ENCODE results near the gene TBL3. TPM values are rescaled to one million over a fixed set of nuclear protein-coding genes. Genes with fewer than 3 reads are reported as not detected.

TBL3 gene
- total and polyA plus RNA-seq, 2 donors (not counting 1 experiment from before 2014, with no cell fraction given), result 31.9 to 52.2 TPM

DNA sequence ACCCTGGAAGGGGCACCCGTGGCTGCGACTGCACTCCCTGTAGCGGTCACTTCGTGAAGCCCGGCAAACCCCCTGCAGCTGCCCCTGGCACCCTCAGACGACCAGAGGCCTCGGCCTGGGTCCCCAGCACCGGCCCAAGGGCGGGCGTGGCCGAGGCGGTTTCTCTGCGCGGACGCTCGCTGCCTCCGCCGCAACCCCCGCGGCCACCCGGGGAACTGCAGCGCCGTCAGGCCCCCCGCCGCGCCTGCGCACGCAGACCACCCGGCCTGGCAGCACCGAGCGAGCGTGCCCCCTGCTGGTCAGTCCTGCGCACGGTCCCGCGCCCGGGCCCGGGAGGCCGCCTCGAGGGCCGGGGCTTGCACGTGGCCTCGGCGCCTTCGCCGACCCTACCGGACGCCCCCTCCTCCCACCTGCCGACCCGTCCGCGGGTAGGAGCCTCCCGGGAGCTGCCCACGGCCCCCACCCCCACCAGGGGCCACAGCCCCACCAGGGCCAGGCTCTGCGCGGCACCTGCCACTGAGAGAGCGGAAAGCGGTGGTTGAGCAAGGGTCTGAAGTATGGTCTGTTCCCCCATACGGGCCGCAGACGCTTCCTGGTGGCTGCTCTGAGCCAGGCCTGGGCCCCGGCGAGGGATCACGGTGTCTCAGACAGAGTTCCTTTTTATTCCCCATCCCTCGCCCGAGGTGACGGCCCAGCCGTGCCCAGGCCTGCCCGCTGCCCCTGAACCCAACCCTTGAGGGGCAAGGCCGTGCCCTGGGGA, 42.1 kb upstream of the TBL3 start:
- H3K79me2 ChIP-seq (ENCODE audit: control insufficient read depth, insufficient read depth, low read length), result no peaks in the 10 kb centered on the region
- ChIA-PET CTCF (interaction anchor here (0.7 to 2.3 kb wide), 9 partner anchors 14 to 231 kb away, joined by 3 to 14 read pairs (median 4); partner anchors contain the start of genes NUBP2 and SPSB3), POLR2A (interaction anchor here (0.6 to 1.3 kb wide), 3 partner anchors 14 to 157 kb away, joined by 3 to 8 read pairs (median 5); partner anchors contain the start of genes EME2, MRPS34 and MSRB1)
- peak overlapping the region; percentile 70 for H3K27ac Mint-ChIP-seq
- H4K20me1 ChIP-seq (ENCODE audit: control insufficient read depth, insufficient read depth, low read length, poor library complexity, severe bottlenecking), result no peaks in the 10 kb centered on the region
- peak overlapping the region in 1 of 2 donors; percentile 27 for H3K27ac ChIP-seq (ENCODE audit: low read length in 2 of 2)
- peak overlapping the region; percentile 96 for H3K4me2 ChIP-seq (replicated peaks; ENCODE audit: low read depth, low read length, poor library complexity, severe bottlenecking)
- DNase-seq, result peak; percentile 93
- intact Hi-C loops (cut with micrococcal nuclease), result loop anchor here (1.0 to 5.0 kb wide), 3 partner anchors 13 to 157 kb away; partner anchors contain the start of genes EME2, MRPS34, NDUFB10 and NME3
- peak overlapping the region in 4 of 5 experiments; percentile 43 to 65 (median 58) for H3K4me3 ChIP-seq (ENCODE audit: control extremely low read depth in 1 of 5, extremely low read depth in 1 of 5, insufficient read depth in 1 of 5, low read depth in 2 of 5, low read length in 4 of 5)
- peak overlapping the region; percentile 71 for H3K4me3 Mint-ChIP-seq
- peaks cover 4% of the 10 kb centered on the region for H3K4me1 Mint-ChIP-seq
- peak overlapping the region; percentile 91 for H2AFZ ChIP-seq (ENCODE audit: insufficient read depth, low read depth, low read length, poor library complexity, severe bottlenecking)
- TF ChIP-seq EZH2 (IDR thresholded peaks at IDR 0.05; ENCODE audit: borderline replicate concordance, insufficient read depth, low read depth, low read length, poor library complexity, severe bottlenecking), result no peak
- TF ChIP-seq, protein P1, sequence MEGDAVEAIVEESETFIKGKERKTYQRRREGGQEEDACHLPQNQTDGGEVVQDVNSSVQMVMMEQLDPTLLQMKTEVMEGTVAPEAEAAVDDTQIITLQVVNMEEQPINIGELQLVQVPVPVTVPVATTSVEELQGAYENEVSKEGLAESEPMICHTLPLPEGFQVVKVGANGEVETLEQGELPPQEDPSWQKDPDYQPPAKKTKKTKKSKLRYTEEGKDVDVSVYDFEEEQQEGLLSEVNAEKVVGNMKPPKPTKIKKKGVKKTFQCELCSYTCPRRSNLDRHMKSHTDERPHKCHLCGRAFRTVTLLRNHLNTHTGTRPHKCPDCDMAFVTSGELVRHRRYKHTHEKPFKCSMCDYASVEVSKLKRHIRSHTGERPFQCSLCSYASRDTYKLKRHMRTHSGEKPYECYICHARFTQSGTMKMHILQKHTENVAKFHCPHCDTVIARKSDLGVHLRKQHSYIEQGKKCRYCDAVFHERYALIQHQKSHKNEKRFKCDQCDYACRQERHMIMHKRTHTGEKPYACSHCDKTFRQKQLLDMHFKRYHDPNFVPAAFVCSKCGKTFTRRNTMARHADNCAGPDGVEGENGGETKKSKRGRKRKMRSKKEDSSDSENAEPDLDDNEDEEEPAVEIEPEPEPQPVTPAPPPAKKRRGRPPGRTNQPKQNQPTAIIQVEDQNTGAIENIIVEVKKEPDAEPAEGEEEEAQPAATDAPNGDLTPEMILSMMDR (IDR thresholded peaks at IDR 0.05), result peak; percentile 95
- H3K27me3 ChIP-seq (replicated peaks in 1 of 4; ENCODE audit: control extremely low read depth in 1 of 4, control insufficient read depth in 3 of 4, insufficient read depth in 4 of 4, low read length in 3 of 4), result peaks cover 0 to 8% (median 2%) of the 10 kb centered on the region in 4 experiments
- peak overlapping the region; percentile 58 for H3K9ac ChIP-seq (ENCODE audit: low read length)
- H3K4me1 ChIP-seq (ENCODE audit: control insufficient read depth in 2 of 2, insufficient read depth in 2 of 2, low read length in 2 of 2), result peaks cover 4 to 10% of the 10 kb centered on the region in 2 donors
- WGBS (ENCODE audit: insufficient coverage), result 10% methylated on average over 62 of the region's 70 CpGs
- H3K9me3 Mint-ChIP-seq (ENCODE audit: insufficient read depth), result no peaks in the 10 kb centered on the region
- peaks cover under 1% of the 10 kb centered on the region for H3K27me3 Mint-ChIP-seq
- H3K9me3 ChIP-seq (ENCODE audit: control extremely low read depth in 1 of 3, control insufficient read depth in 2 of 3, insufficient read depth in 1 of 3, low read length in 2 of 3), result peaks cover 0 to 4% (median 0%) of the 10 kb centered on the region in 3 donors
- H3K36me3 ChIP-seq (replicated peaks in 1 of 2; ENCODE audit: control extremely low read depth in 1 of 2, control insufficient read depth in 1 of 2, extremely low read depth in 1 of 2, insufficient read depth in 2 of 2, low read length in 1 of 2), result no peaks in the 10 kb centered on the region
- ATAC-seq (ENCODE audit: low read depth), result peak; percentile 99

DNA sequence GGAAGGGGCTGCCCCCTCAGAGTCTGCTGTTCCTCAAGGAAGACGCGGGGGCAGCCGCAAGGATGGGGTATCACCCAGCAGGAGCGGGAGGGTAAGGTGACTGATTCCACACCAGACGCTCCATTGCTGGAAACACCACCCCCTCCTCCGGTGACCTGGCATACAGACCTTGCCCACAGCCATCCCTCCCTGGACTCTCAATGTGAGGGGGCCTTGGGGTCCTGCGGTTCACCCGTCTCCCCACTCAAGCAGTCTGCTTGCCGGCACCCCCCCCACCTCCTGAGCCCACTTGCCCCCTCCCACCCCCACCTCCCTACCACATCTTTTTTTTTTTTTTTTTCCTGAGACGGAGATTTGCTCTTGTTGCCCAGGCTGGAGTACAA, 41.5 kb upstream of the TBL3 start:
- H3K4me1 ChIP-seq (ENCODE audit: control insufficient read depth in 2 of 2, insufficient read depth in 2 of 2, low read length in 2 of 2), result peaks cover 4 to 10% of the 10 kb centered on the region in 2 donors
- TF ChIP-seq, protein P1 (IDR thresholded peaks at IDR 0.05), result no peak
- no peak for TF ChIP-seq EZH2 (IDR thresholded peaks at IDR 0.05; ENCODE audit: borderline replicate concordance, insufficient read depth, low read depth, low read length, poor library complexity, severe bottlenecking)
- 100% methylated on average over 3 of the region's 10 CpGs for WGBS (ENCODE audit: insufficient coverage)
- CTCF ChIA-PET, result no interaction called here
- Mint-ChIP-seq H3K27ac (no peak overlapping the region), H3K9me3 (ENCODE audit: insufficient read depth) (no peaks in the 10 kb centered on the region), H3K27me3 (no peaks in the 10 kb centered on the region), H3K4me1 (peaks cover 4% of the 10 kb centered on the region), H3K4me3 (no peak overlapping the region)
- H3K79me2 ChIP-seq (ENCODE audit: control insufficient read depth, insufficient read depth, low read length), result no peaks in the 10 kb centered on the region
- H3K27ac ChIP-seq (ENCODE audit: low read length in 2 of 2), result no peak overlapping the region
- H3K36me3 ChIP-seq (replicated peaks in 1 of 2; ENCODE audit: control extremely low read depth in 1 of 2, control insufficient read depth in 1 of 2, extremely low read depth in 1 of 2, insufficient read depth in 2 of 2, low read length in 1 of 2), result no peaks in the 10 kb centered on the region
- POLR2A ChIA-PET, result no interaction called here
- H2AFZ ChIP-seq (ENCODE audit: insufficient read depth, low read depth, low read length, poor library complexity, severe bottlenecking), result peak overlapping the region; percentile 91
- no peak overlapping the region for H3K4me3 ChIP-seq (ENCODE audit: control extremely low read depth in 1 of 5, extremely low read depth in 1 of 5, insufficient read depth in 1 of 5, low read depth in 2 of 5, low read length in 4 of 5)
- ATAC-seq (ENCODE audit: low read depth), result no peak
- intact Hi-C loops (cut with micrococcal nuclease), result no loop called here
- H3K27me3 ChIP-seq (replicated peaks in 1 of 4; ENCODE audit: control extremely low read depth in 1 of 4, control insufficient read depth in 3 of 4, insufficient read depth in 4 of 4, low read length in 3 of 4), result peaks cover 0 to 6% (median 0%) of the 10 kb centered on the region in 4 experiments
- H4K20me1 ChIP-seq (ENCODE audit: control insufficient read depth, insufficient read depth, low read length, poor library complexity, severe bottlenecking), result no peaks in the 10 kb centered on the region
- DNase-seq, result no peak
- H3K4me2 ChIP-seq (replicated peaks; ENCODE audit: low read depth, low read length, poor library complexity, severe bottlenecking), result peak overlapping the region; percentile 96
- H3K9me3 ChIP-seq (ENCODE audit: control extremely low read depth in 1 of 3, control insufficient read depth in 2 of 3, insufficient read depth in 1 of 3, low read length in 2 of 3), result peaks cover 0 to 4% (median 0%) of the 10 kb centered on the region in 3 donors
- no peak overlapping the region for H3K9ac ChIP-seq (ENCODE audit: low read length)
